ENCODE data around the gene GLOD4.
"Not testable (repeated sequence)": the region's sequence is repeated elsewhere in the genome, so short reads cannot be mapped to it uniquely, and the experiment has no call there.

GLOD4 gene

GRCh38 chr17:781805-782731, at the start of gene GLOD4, which contains the start of gene MRM3:
Gene GLOD4 (minus strand): TSS chr17:782280. CDS start chr17:782255, 25 bp downstream.
Gene MRM3 (plus strand): TSS chr17:782353. CDS start chr17:782379, 26 bp downstream.
- peak within 1 kb of the TSS; percentile 96 for H3K4me3 ChIP-seq (ENCODE audit: control insufficient read depth, low read depth, low read length)
- no peak for TF ChIP-seq CTCF (IDR thresholded peaks at IDR 0.05; ENCODE audit: control insufficient read depth, insufficient read depth, low read depth, low read length, missing control alignments)
- DNase-seq (ENCODE audit: low read depth): peak; percentile 24

- no peak for DNase-seq (ENCODE audit: low read depth)
- no peak overlapping the region for H3K4me3 ChIP-seq (ENCODE audit: control insufficient read depth, low read depth, low read length)
- TF ChIP-seq CTCF (IDR thresholded peaks at IDR 0.05; ENCODE audit: control insufficient read depth, insufficient read depth, low read depth, low read length, missing control alignments): no peak
Measured at GRCh38 chr17:830950-831349, 48.9 kb upstream of the GLOD4 start.

- TF ChIP-seq CTCF (IDR thresholded peaks at IDR 0.05; ENCODE audit: control insufficient read depth, insufficient read depth, low read depth, low read length, missing control alignments): no peak
- no peak overlapping the region for H3K4me3 ChIP-seq (ENCODE audit: control insufficient read depth, low read depth, low read length)
- no peak for DNase-seq (ENCODE audit: low read depth)
Measured at GRCh38 chr17:830381-830780, 48.3 kb upstream of the GLOD4 start.

GRCh38 chr17:829614-830013, 47.5 kb upstream of the GLOD4 start:
- not testable (repeated sequence) for H3K4me3 ChIP-seq (ENCODE audit: control insufficient read depth, low read depth, low read length); DNase-seq (ENCODE audit: low read depth)

- TF ChIP-seq CTCF (IDR thresholded peaks at IDR 0.05; ENCODE audit: control insufficient read depth, insufficient read depth, low read depth, low read length, missing control alignments): no peak
- H3K4me3 ChIP-seq (ENCODE audit: control insufficient read depth, low read depth, low read length): no peak overlapping the region
- DNase-seq (ENCODE audit: low read depth): peak; percentile 45
Measured at GRCh38 chr17:828761-829160, 46.7 kb upstream of the GLOD4 start.

- no peak for TF ChIP-seq CTCF (IDR thresholded peaks at IDR 0.05; ENCODE audit: control insufficient read depth, insufficient read depth, low read depth, low read length, missing control alignments)
- DNase-seq (ENCODE audit: low read depth): no peak
- H3K4me3 ChIP-seq (ENCODE audit: control insufficient read depth, low read depth, low read length): no peak overlapping the region
Measured at GRCh38 chr17:826778-827177, 44.7 kb upstream of the GLOD4 start.

- DNase-seq (ENCODE audit: low read depth): no peak
- H3K4me3 ChIP-seq (ENCODE audit: control insufficient read depth, low read depth, low read length): no peak overlapping the region
- TF ChIP-seq CTCF (IDR thresholded peaks at IDR 0.05; ENCODE audit: control insufficient read depth, insufficient read depth, low read depth, low read length, missing control alignments): no peak
Measured at GRCh38 chr17:825216-825615, 43.1 kb upstream of the GLOD4 start.

Data from AG09309 (cell line).